Kidney glomerular epithelial cell (primary cell): ENCODE data around the gene GJA4.

ENCODE experiments used
- DNase-seq: peaks from one replicate; lab custom pipeline; 2025; lab: John Stamatoyannopoulos, UW

The GJA4 gene

DNA sequence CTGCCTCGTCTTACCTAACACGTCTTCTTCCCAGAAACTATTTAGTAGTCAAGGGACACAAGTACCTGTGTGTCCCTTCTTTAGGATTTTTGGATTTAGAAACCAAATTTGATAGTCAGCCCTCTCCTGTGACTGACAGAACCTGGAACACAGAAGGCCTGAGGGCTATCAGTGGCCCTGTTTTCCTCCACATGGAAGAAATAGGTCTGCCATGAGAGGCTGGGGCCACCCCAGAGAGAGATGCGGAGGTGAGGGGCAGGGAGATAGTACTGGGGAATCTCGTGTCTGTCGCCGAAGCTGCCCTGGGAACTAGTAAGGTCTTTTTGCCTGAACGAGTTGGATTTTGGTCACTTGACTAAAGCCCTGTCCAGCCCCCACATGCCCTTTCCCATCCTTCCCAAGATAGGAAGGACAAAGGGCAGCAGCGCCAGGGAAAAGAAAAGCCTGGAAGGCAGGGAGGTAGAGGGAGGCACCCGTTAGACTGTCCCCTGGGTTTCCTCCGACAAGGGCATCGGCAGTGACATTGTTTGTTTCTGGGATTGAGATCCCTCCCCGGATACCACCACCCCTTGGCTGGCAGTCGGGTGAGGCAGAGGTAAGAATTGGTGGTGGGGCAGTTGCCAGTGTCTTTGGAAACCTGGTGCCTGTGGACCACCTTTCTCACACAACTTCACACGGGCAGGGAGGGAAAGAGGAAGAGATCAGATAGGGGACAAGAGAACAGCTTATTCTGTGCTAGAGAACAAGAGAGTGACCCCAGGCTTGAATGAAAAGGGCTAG lies 46.9 kb downstream of the GJA4 start:
- DNase-seq = no peak

GRCh38 chr1:34840426-34840825 lies 47.6 kb downstream of the GJA4 start:
- DNase-seq = no peak

DNA sequence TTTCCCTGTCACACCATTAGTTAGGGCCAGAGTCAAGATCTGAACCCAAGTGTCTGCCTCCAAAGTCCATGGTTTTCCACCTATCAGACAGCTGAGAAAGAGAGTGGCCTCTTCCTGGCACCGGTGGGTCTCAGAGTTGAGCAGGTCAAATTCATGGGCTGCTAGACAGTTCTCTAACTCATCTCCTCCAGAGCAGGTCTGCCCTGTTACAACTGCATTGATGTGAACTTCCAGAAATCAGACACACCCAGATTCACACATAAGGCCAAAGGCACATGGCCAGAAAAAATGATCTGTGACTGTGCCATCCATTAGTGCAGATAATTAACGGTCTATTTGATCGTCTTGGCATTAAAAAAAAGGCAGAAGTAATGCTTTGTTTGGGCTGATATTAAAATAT lies 49.3 kb downstream of the GJA4 start:
- DNase-seq = no peak

DNA sequence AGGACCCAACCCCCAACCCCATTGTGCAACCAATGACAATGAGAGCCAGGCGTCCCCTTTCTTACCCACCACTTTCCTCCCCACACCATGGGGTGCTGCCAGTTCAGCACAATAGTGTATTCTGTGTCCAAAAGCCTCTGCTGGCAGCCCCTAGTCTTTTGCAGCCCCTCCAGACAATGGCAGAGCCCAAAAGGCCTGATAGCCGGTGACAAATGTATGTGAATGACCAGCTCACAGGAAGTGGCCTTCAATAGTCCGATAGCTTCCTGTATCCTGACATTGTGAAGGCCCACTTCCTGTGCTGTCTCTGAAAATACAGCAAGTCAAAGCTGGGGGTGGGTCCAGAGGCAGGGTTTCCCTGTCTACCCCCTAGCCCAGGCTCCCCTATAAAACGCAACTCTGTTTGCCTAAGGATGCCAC lies 50.2 kb downstream of the GJA4 start:
- DNase-seq = no peak

DNA sequence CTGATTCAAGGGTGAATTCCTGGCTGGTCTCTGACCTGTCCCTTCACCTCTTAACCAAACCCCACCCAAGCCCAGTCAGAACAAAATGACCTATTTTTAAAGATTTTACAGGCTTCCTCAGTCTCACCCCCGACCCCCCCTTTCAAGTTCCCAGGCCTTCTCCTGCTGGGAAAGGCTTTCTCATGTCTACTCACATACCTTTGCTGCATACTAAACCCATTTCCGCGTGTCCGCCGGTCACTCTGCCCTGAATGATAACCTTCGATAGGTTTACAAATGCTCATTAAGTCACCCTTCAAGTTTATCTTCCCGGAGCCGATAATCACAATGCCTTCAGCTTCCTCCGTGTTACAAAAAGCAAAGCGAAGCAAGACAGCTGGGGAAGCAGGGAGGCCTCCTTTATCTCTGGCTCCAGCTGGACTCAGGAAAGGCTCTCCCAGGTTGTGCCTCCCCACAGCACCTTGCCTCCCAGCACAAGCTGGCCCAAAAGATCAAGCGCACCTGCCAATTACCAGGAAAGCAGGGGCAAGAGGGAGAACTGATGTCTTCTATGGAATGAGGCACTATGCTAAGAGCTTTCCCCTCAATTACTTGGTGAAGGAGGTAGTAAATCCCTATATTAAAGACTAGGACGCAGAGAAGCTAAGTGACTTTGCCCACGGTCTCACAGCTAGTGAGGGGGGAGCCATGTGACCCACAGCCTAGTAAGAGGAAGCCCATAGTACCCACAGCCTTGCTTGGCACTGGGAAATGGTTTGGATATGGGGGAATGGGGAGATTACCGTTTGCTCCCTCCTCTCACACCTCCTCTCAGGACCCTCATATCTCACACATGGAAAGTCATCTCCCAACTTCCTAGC lies 50.8 kb downstream of the GJA4 start:
- DNase-seq = no peak

DNA sequence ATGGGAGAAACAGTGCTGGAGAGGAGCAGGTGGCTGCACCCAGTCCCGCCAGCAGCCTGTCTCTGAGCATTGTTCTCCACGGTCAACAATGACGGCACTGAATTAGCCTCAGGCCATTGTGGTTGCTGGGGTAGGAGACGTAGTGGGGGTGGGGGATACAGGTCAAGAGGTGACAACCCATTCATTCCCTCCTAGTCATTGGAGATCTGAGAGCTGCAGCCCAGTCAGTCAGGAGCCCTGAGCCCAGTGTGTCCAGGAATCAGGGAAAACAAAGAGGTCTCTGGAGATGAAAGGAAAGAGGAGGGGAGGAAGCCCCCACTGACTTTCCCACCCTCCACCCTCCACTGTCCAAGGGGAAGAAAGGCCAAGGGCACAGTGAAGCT lies 51.4 kb downstream of the GJA4 start:
- no peak for DNase-seq
